Activated T-cell treated with anti-CD3 and anti-CD28 coated beads, Interleukin-2, amount 50 U/mL, for 1 hour (primary cell): ENCODE results near the gene FBXO11.
A peak's percentile ranks its signal among the peaks of the same experiment; 100 is the strongest.

Source experiments
- DNase-seq: peaks from one replicate; pipeline ENCODE4 v3.0.0-alpha.2; 2020

FBXO11 gene

GRCh38 chr2:47782671-47783485 lies 123.4 kb downstream of the FBXO11 start, which contains the start of gene MSH6:
TSS of gene MSH6 (plus strand) at chr2:47783145. CDS start at chr2:47783234, 89 bp downstream.
- peak; percentile 92 for DNase-seq

- DNase-seq = no peak
Measured at GRCh38 chr2:47782381-47782670, 124.0 kb downstream of the FBXO11 start.

GRCh38 chr2:47779426-47779790 lies 126.9 kb downstream of the FBXO11 start:
- DNase-seq = no peak

- DNase-seq = no peak
Measured at GRCh38 chr2:47778698-47779425, 127.4 kb downstream of the FBXO11 start.

GRCh38 chr2:47777277-47777937 lies 128.9 kb downstream of the FBXO11 start:
- no peak for DNase-seq

- DNase-seq = no peak
Measured at GRCh38 chr2:47774567-47774966, 131.7 kb downstream of the FBXO11 start.

GRCh38 chr2:47772343-47772742 lies 134.0 kb downstream of the FBXO11 start:
- DNase-seq = no peak

- no peak for DNase-seq
Measured at GRCh38 chr2:47771211-47771610, 135.1 kb downstream of the FBXO11 start.

GRCh38 chr2:47769318-47769717 lies 137.0 kb downstream of the FBXO11 start:
- no peak for DNase-seq

- DNase-seq = peak; percentile 82
Measured at GRCh38 chr2:47767880-47768609, 138.3 kb downstream of the FBXO11 start.

GRCh38 chr2:47767497-47767844 lies 138.8 kb downstream of the FBXO11 start:
- DNase-seq = no peak

- DNase-seq = no peak
Measured at GRCh38 chr2:47751856-47752414, 154.4 kb downstream of the FBXO11 start.

GRCh38 chr2:47747878-47748277 lies 158.4 kb downstream of the FBXO11 start:
- no peak for DNase-seq

- no peak for DNase-seq
Measured at GRCh38 chr2:47744074-47744473, 162.2 kb downstream of the FBXO11 start.

- no peak for DNase-seq
Measured at GRCh38 chr2:47741637-47742036, 164.7 kb downstream of the FBXO11 start.

- no peak for DNase-seq
Measured at GRCh38 chr2:47741101-47741500, 165.2 kb downstream of the FBXO11 start.
